ENCODE data around the gene ITIH4. TPM values are rescaled to one million over a fixed set of nuclear protein-coding genes. Genes with fewer than 3 reads are reported as not detected.
A peak's percentile ranks its signal among the peaks of the same experiment; 100 is the strongest.

Gene ITIH4
- polyA plus RNA-seq, 3 donors, result 0.59 to 47.7 TPM; not detected in 1

DNA sequence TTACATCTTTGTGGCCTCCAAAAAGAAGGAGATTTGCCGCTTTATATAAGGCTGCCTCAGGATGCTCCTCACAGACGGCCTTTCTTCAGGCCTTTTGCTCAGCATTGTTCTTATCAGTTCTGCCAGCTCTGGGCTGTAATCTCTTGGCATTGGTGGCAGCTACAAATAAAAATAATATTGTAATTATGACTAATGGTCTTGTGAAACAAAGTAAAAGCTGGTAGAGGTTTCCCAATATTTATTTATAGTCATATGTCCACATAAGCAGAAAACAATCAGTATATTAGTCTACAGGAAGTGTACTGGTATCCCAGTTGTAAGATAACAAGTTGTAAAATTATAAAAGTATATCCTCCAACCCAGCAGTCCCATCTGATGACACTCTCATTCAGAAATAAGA is 67.0 kb downstream of the ITIH4 start:
- 100% methylated on average over 1 of the region's 2 CpGs for WGBS (ENCODE audit: insufficient coverage)
- Mint-ChIP-seq H3K36me3 (peaks cover 53 to 84% of the 10 kb centered on the region in 2 donors), H3K27me3 (ENCODE audit: low read depth in 3 of 3) (no peaks in the 10 kb centered on the region), H3K27ac (peak overlapping the region; percentile 91 to 98 (median 97)), H3K4me1 (peaks cover 29% of the 10 kb centered on the region), H3K9me3 (peaks cover 0 to 2% (median 0%) of the 10 kb centered on the region in 7 donors), H3K4me3 (peak overlapping the region; percentile 62 to 76)
- H3K79me2 ChIP-seq (ENCODE audit: insufficient read depth, low read length), result peaks cover 17% of the 10 kb centered on the region
- H4K20me1 ChIP-seq (ENCODE audit: insufficient read depth, low read length), result no peaks in the 10 kb centered on the region
- H3K27me3 ChIP-seq (ENCODE audit: control insufficient read depth in 2 of 2, insufficient read depth in 2 of 2, low read length in 2 of 2), result no peaks in the 10 kb centered on the region
- peak; percentile 36 to 79 (median 58) for DNase-seq
- peak overlapping the region in 2 of 3 experiments; percentile 11 to 64 for H3K4me3 ChIP-seq (replicated peaks in 1 of 3; ENCODE audit: low read depth in 2 of 3, low read length in 3 of 3)
- H3K27ac ChIP-seq (ENCODE audit: low read depth in 1 of 2, low read length in 2 of 2), result peak overlapping the region; percentile 75 to 92
- H3K4me1 ChIP-seq (ENCODE audit: control insufficient read depth in 1 of 2, insufficient read depth in 2 of 2, low read length in 2 of 2), result peaks cover 28 to 31% of the 10 kb centered on the region in 2 donors
- peaks cover 44 to 80% of the 10 kb centered on the region in 2 donors for H3K36me3 ChIP-seq (replicated peaks in 1 of 2; ENCODE audit: control insufficient read depth in 1 of 2, insufficient read depth in 2 of 2, low read length in 2 of 2)
- H3K9ac ChIP-seq (ENCODE audit: insufficient read depth, low read length, poor library complexity, severe bottlenecking), result peak overlapping the region; percentile 54
- TF ChIP-seq, protein P1, sequence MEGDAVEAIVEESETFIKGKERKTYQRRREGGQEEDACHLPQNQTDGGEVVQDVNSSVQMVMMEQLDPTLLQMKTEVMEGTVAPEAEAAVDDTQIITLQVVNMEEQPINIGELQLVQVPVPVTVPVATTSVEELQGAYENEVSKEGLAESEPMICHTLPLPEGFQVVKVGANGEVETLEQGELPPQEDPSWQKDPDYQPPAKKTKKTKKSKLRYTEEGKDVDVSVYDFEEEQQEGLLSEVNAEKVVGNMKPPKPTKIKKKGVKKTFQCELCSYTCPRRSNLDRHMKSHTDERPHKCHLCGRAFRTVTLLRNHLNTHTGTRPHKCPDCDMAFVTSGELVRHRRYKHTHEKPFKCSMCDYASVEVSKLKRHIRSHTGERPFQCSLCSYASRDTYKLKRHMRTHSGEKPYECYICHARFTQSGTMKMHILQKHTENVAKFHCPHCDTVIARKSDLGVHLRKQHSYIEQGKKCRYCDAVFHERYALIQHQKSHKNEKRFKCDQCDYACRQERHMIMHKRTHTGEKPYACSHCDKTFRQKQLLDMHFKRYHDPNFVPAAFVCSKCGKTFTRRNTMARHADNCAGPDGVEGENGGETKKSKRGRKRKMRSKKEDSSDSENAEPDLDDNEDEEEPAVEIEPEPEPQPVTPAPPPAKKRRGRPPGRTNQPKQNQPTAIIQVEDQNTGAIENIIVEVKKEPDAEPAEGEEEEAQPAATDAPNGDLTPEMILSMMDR (IDR thresholded peaks at IDR 0.05), result no peak
- H3K4me2 ChIP-seq (replicated peaks; ENCODE audit: extremely low read depth, low read length, poor library complexity, severe bottlenecking), result peak overlapping the region; percentile 67
- no peaks in the 10 kb centered on the region for H3K9me3 ChIP-seq (replicated peaks in 1 of 2; ENCODE audit: control insufficient read depth in 1 of 2, insufficient read depth in 1 of 2, low read length in 2 of 2)
- no peak overlapping the region for H2AFZ ChIP-seq (ENCODE audit: insufficient read depth, low read depth, low read length, poor library complexity, severe bottlenecking)
- intact Hi-C loops (cut with micrococcal nuclease), result no loop called here

Small RNAs within 50 kb of the gene (small RNA-seq; reads per million reads assigned to genes)
- gene MIR8064 (ENCODE audit: insufficient read length, low read depth) (not detected), gene MUSTN1 (ENCODE audit: insufficient read length, low read depth) (not detected)

Other genes starting within 250 kb of the ITIH4 start
- 10 to 100 TPM; 26.1 to 72.9 (median 38.0) TPM for gene PBRM1, start 144.8 kb downstream of the ITIH4 start, polyA plus RNA-seq
- gene GNL3, start 144.6 kb downstream of the ITIH4 start, polyA plus RNA-seq, result 10 to 100 TPM; 13.4 to 18.7 (median 16.7) TPM
- gene GLT8D1, start 124.9 kb downstream of the ITIH4 start, polyA plus RNA-seq, result 10 to 100 TPM; 27.3 to 34.8 (median 34.8) TPM
- gene SPCS1, start 124.6 kb downstream of the ITIH4 start, polyA plus RNA-seq, result 100 to 1,000 TPM in 2 of 3 donors, 10 to 100 TPM in 1; 99.0 to 242 (median 228) TPM
- 10 to 100 TPM; 13.7 to 17.5 (median 17.4) TPM for gene NEK4, start 59.7 kb downstream of the ITIH4 start, polyA plus RNA-seq
- gene ITIH1, start 53.1 kb downstream of the ITIH4 start, polyA plus RNA-seq, result 1 to 10 TPM in 2 of 3 donors, under 1 TPM in 1; 0.75 to 4.4 (median 1.3) TPM
- under 1 TPM in 1 of 3 donors, not detected in 2; 0.07 TPM for gene ITIH3, start 35.9 kb downstream of the ITIH4 start, polyA plus RNA-seq
- gene MUSTN1, start 4.3 kb upstream of the ITIH4 start, polyA plus RNA-seq, result 10 to 100 TPM in 1 of 3 donors, under 1 TPM in 1, not detected in 1; 0.29 to 13.7 TPM
- 10 to 100 TPM in 2 of 3 donors, 1 to 10 TPM in 1; 8.9 to 49.9 (median 11.7) TPM for gene STIMATE, start 66.9 kb upstream of the ITIH4 start, polyA plus RNA-seq
- gene SFMBT1, start 215.4 kb upstream of the ITIH4 start, polyA plus RNA-seq, result 1 to 10 TPM in 1 of 3 donors, under 1 TPM in 2; 0.61 to 2.7 (median 0.91) TPM